Sciatic nerve (tissue), 2 donors: Measurements from ENCODE around the gene PRL. TPM values are rescaled to one million over a fixed set of nuclear protein-coding genes. Genes with fewer than 3 reads are reported as not detected.

ENCODE experiments used
- ATAC-seq: fragments of 200-7000 bp; cut with Tn5 transposase; one replicate; pipeline ENCODE4 v1.9.1; 2020; ENCODE audit warnings: mild to moderate bottlenecking, moderate library complexity
- DNase-seq: peaks from one replicate; pipeline ENCODE4 v3.0.0-alpha.2; 2020; ENCODE audit warnings: low spot score
- intact Hi-C: fragments of 100-400 bp; cut with DNase I; formaldehyde crosslinking; loops from one replicate; pipeline ENCODE4 v1.14.2; 2022
- total RNA-seq: library from RNA; stranded (reverse); fragmentation: NEBNext Ultra II Directional; extraction: Animal tissue kit (Norgen Biotek cat#: 25700); gene quantifications from one replicate; pipeline ENCODE4 v1.2.1, GENCODE V29; 2021
- donor health status: DM: no; HTN: no; CAD: no.
- donor health status: DM: no; HTN: no; CAD: no.

Gene PRL
- total RNA-seq, 1 donor from 2014 or later, result 0.36 TPM

DNA sequence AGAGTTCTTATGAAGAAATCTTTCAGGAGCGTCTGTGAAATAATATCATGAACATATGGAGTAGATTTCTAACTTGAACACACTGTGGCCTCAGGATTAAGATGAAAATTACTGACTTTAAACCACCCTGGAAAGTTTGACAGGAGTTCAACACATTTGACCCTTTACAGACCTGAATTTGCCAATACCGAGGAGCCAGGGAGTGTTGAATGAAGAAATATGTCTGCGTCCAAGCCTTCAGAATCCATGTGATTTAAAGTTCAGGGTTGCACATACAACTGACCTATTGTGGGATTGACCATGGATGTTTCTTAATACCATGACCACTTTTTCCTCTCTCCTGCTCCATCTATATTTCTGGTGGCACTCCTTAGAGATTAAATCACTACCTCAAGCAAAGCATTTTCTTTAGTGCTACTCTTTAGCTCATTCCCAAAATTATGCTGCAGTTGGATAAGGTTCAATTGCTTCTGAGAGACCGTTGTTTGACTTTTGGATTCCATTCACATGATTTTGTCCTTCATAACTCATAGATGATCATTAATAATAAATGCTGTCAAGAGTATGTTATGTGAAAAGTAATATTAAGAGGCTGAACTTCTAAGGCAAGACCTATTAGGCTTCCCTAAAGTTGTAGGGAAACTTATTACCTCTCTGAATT, 57.4 kb downstream of the PRL start:
- DNase-seq (no peak), ATAC-seq (peak; percentile 58)
- intact Hi-C loops, result no loop called here

DNA sequence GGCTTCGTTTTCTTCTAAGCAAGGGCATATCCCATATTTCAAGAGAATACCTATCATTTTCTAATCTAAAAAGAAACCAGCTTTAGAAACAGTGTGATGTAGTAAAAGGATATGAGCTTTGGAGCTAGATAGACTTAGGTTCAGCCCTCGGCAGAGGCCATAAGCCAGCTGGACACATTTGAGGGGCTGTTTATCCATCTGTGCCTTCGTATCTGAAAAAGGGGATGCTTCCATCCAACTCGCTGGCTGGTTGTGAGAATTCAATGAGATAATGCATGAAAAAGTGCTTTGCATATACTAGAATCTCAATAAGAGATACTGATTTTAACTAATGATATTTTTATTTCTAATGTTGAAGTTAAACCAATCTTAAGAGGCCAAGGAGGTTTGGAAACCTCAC, 58.0 kb downstream of the PRL start:
- ATAC-seq (no peak), DNase-seq (no peak)
- intact Hi-C loops, result no loop called here

DNA sequence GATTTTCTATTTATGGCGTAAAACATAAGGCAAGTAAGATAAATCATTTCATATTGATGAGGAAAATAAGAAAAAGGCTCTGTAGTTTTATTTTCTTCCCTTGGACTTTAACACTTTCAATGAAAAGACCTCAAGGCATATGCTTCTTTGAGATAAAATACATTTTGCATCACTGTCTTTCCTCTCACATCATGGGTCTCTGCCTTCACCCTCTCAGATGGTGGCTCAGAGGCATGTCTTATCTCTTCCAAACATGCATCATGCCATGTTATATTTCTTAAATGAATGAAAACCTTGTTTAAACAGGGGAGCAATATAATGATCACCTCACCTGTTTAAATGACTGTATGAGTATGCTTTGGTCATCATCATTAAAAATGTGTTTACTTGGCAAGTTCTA, 59.3 kb downstream of the PRL start:
- intact Hi-C loops, result no loop called here
- DNase-seq, result no peak
- no peak for ATAC-seq
